ENCODE results near the gene SERBP1.
"Not testable (repeated sequence)": the region's sequence is repeated elsewhere in the genome, so short reads cannot be mapped to it uniquely, and the experiment has no call there.

SERBP1 gene

DNA sequence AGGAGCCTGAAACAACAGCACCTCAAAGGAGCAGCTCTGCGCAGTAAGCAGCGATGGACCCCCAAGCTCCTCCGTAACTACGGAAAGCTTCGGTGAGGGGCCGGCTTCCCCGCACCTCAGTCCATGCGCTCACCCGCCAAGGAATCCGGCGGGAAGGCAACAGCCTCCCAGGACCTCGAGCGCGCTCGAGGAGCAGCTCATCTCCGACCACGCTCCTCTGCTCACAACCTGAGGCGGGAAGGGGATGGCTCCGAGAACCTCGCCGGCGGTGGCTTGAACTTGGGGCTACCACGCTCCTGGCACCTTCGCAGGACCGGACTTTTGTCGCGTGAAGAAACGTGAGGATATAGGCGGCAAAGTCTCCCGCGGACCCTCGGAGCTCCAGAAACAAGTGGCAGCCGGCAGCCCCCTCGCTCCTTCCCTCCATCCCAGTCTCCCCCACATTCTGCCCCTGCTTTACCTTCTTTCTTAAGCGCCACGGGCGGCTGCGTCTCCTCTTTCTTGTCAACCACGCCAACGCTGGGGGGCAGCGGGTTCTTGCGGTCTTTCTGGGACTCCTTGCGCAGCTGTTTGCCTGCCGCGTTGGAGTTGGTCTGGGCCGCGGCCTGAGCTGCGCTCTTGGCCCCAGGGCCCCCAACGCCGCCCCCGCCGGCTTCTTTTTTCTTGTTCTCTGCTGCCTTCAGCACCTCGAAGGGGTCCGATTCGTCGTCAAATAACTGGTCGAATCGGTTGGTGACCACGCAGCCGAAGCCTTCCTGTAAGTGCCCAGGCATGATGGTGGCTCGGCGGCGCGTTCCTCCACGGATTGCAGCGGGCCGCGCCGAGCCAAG, 459 bp downstream of the SERBP1 start:
- Mint-ChIP-seq H3K9me3 (no peaks in the 10 kb centered on the region), H3K27ac (peak overlapping the region; percentile 97), H3K4me3 (peak overlapping the region; percentile 94), H3K36me3 (peaks cover 43% of the 10 kb centered on the region), H3K27me3 (no peaks in the 10 kb centered on the region), H3K4me1 (peaks cover 57% of the 10 kb centered on the region)

GRCh38 chr1:67429011-67429527, 1.1 kb downstream of the SERBP1 start:
- no peaks in the 10 kb centered on the region for H3K9me3 Mint-ChIP-seq
- H3K36me3 Mint-ChIP-seq, result peaks cover 47% of the 10 kb centered on the region
- peak overlapping the region; percentile 97 for H3K27ac Mint-ChIP-seq
- peaks cover 60% of the 10 kb centered on the region for H3K4me1 Mint-ChIP-seq
- peak overlapping the region; percentile 94 for H3K4me3 Mint-ChIP-seq
- H3K27me3 Mint-ChIP-seq, result no peaks in the 10 kb centered on the region

DNA sequence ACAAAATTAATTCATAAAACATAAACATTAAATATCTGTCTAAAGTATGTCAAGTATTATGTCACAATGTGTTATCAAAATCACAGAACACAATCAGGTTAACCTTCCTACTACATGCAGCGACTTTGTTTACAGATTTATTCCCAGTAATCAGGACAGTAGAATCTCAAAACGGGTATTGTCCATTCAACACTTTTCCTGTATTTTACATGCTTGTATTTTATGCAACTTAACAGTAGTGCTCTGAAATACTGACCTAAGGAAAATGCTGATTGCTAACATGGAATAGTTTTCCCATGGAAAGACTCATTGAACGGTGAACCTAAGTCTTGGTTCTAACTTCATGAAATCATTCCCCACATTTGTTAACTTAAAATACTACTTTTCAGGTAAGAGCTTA, 2.3 kb downstream of the SERBP1 start:
- peaks cover 58% of the 10 kb centered on the region for H3K4me1 Mint-ChIP-seq

DNA sequence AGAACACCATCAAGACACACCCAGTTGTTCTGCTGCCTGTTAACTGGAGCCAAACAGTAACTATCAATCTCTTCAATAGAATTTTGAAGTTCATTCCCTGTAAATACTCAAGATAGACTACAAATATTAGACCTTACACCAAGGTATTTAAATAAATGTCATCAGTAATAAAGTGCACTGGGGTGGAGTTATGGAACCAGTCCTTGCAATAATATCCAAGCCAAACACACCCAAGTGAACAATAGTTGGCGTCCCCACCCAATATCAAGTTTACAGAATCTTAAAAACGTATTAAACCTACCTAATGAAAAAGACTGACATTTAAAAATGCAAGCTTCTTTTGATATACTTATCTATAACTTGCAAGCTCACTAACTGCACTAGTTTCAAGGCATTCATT, 2.7 kb downstream of the SERBP1 start:
- Mint-ChIP-seq H3K4me1 (peaks cover 59% of the 10 kb centered on the region), H3K27ac (peak overlapping the region; percentile 97), H3K27me3 (no peaks in the 10 kb centered on the region), H3K9me3 (no peaks in the 10 kb centered on the region), H3K4me3 (peak overlapping the region; percentile 94), H3K36me3 (peaks cover 52% of the 10 kb centered on the region)

More for the DNA sequence above, 2.3 kb downstream of the SERBP1 start:
- Mint-ChIP-seq H3K9me3 (no peaks in the 10 kb centered on the region), H3K4me3 (peak overlapping the region; percentile 94), H3K36me3 (peaks cover 50% of the 10 kb centered on the region), H3K27ac (peak overlapping the region; percentile 97), H3K27me3 (no peaks in the 10 kb centered on the region)

DNA sequence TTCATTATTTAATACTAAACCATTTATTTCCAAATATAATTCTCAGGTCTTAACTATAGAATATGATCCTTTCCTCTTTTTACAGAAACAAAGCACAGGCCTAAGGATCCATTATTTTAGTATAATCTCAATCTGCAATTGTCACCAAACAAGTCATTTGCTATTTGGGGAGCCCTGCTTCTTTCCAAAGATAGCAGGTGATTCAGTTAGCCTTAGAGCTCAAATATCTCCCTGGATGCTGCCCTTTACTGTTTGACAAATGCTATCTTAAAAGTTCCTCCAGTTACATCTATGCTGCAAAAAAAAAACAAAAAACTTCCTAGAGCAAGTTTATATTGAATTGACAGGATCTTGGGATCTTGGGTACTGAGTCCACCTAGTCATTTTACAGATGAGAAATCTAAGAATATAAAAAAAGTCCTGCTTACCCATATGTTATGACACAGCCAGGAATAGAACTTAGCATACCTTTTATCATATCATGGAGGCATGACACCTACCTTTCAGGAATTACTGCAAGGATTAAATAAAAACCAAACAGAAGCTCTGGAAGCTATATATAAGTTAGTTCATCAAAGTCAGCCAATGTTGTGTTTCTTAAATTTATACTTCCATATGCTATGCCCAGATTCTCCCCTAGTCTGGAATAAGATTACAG, 9.2 kb downstream of the SERBP1 start:
- no peaks in the 10 kb centered on the region for H3K27me3 Mint-ChIP-seq
- H3K4me1 Mint-ChIP-seq, result peaks cover 87% of the 10 kb centered on the region
- no peaks in the 10 kb centered on the region for H3K9me3 Mint-ChIP-seq
- H3K36me3 Mint-ChIP-seq, result peaks cover 45% of the 10 kb centered on the region
- H3K27ac Mint-ChIP-seq, result peak overlapping the region; percentile 41
- peak overlapping the region; percentile 43 for H3K4me3 Mint-ChIP-seq

GRCh38 chr1:67418839-67419586, 11.2 kb downstream of the SERBP1 start:
- H3K9me3 Mint-ChIP-seq, result no peaks in the 10 kb centered on the region
- H3K27ac Mint-ChIP-seq, result peak overlapping the region; percentile 35
- no peaks in the 10 kb centered on the region for H3K27me3 Mint-ChIP-seq
- H3K4me3 Mint-ChIP-seq, result peak overlapping the region; percentile 43
- peaks cover 78% of the 10 kb centered on the region for H3K4me1 Mint-ChIP-seq
- H3K36me3 Mint-ChIP-seq, result peaks cover 39% of the 10 kb centered on the region

- peaks cover 68% of the 10 kb centered on the region for H3K4me1 Mint-ChIP-seq
- not testable (repeated sequence) for H3K27ac Mint-ChIP-seq, H3K4me3 Mint-ChIP-seq
Measured at GRCh38 chr1:67417733-67418132, 12.5 kb downstream of the SERBP1 start.

DNA sequence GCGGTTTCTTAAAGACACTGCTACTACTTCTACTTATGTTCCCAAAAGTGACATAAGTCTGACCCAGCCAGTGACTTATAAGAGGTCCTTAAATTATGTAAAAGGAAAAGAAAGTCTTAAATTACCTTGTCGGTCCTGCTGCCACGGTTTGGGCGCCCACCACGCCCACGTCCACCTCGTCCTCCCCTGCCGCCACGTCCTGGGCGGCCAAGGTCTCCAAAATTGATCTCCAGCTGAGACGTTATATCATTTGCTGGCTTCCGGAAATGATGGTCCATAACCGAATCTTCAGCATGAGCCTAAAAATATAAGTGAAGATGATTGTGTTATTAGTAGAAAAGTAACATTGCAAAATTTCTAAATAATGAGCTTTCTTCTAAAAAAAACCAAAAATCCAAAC, 15.2 kb downstream of the SERBP1 start:
- Mint-ChIP-seq H3K4me3 (no peak overlapping the region), H3K9me3 (no peaks in the 10 kb centered on the region), H3K27me3 (no peaks in the 10 kb centered on the region), H3K4me1 (peaks cover 48% of the 10 kb centered on the region), H3K27ac (peak overlapping the region; percentile 88), H3K36me3 (peaks cover 25% of the 10 kb centered on the region)

More at GRCh38 chr1:67417733-67418132, 12.5 kb downstream of the SERBP1 start:
- H3K9me3 Mint-ChIP-seq, H3K27me3 Mint-ChIP-seq: not testable (repeated sequence)
- H3K36me3 Mint-ChIP-seq, result peaks cover 34% of the 10 kb centered on the region

GRCh38 chr1:67414574-67414973, 15.6 kb downstream of the SERBP1 start:
- H3K4me3 Mint-ChIP-seq, result no peak overlapping the region
- peaks cover 48% of the 10 kb centered on the region for H3K4me1 Mint-ChIP-seq
- H3K36me3 Mint-ChIP-seq, result peaks cover 23% of the 10 kb centered on the region
- no peaks in the 10 kb centered on the region for H3K9me3 Mint-ChIP-seq
- no peaks in the 10 kb centered on the region for H3K27me3 Mint-ChIP-seq
- peak overlapping the region; percentile 51 for H3K27ac Mint-ChIP-seq

DNA sequence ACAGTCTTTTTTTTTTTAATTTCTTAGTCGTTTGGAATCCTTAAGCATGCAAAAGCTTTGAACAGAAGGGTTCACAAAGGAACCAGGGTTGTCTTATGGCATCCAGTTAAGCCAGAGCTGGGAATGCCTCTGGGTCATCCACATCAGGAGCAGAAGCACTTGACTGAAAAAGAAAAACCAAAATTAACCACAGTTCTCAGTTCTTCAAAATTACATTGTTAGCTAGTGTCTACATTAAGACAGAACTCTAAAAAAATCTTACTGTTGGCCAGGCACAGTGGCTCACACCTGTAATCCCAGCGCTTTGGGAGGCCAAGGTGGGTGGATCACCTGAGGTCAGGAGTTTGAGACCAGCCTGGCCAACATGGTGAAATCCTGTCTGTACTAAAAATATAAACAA, 17.1 kb downstream of the SERBP1 start:
- H3K9me3 Mint-ChIP-seq, H3K4me3 Mint-ChIP-seq, H3K27me3 Mint-ChIP-seq, H3K27ac Mint-ChIP-seq: not testable (repeated sequence)
- Mint-ChIP-seq H3K36me3 (peaks cover 19% of the 10 kb centered on the region), H3K4me1 (peaks cover 43% of the 10 kb centered on the region)

DNA sequence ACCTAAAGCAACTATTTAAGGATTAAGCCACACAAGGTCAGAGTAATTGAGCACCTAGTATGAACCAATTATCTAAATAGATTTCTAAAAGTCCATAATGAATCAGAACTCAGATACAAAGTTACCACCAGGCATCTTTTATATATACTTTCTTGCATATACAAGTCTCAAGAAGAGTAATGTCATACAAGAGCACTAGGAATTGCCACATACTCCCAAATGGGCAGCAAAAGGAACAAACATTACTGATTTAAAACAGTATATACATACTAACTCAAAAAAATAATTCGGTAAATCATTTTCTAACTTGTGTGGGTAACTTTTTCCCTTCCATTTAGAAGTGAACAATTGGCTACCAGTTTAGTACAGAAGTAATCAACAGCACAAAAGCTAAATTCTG, 22.1 kb downstream of the SERBP1 start:
- peaks cover 10% of the 10 kb centered on the region for H3K36me3 Mint-ChIP-seq
- H3K4me3 Mint-ChIP-seq, result no peak overlapping the region
- peak overlapping the region; percentile 66 for H3K27ac Mint-ChIP-seq
- no peaks in the 10 kb centered on the region for H3K27me3 Mint-ChIP-seq
- no peaks in the 10 kb centered on the region for H3K9me3 Mint-ChIP-seq
- H3K4me1 Mint-ChIP-seq, result peaks cover 29% of the 10 kb centered on the region

DNA sequence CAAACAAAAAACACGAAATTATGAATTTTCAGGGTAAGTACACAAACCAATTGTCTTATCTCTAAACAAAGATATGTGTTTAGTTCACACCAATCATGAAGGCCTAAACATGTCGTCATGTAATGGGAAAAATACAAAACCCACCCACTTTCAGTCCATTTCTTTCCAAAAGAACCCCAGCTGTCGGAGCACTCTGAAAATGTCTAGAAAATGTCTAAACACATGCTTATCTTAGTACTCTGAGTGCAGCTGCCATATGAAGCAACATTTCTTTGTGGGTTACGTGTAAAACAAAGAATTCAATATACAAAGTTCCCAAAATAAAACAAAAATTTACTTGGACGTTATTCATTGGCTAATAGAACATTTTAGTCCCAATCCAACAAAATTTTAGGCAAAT, 22.7 kb downstream of the SERBP1 start:
- no peak overlapping the region for H3K4me3 Mint-ChIP-seq
- no peak overlapping the region for H3K27ac Mint-ChIP-seq
- no peaks in the 10 kb centered on the region for H3K9me3 Mint-ChIP-seq
- peaks cover 29% of the 10 kb centered on the region for H3K4me1 Mint-ChIP-seq
- no peaks in the 10 kb centered on the region for H3K27me3 Mint-ChIP-seq
- H3K36me3 Mint-ChIP-seq, result peaks cover 10% of the 10 kb centered on the region

GRCh38 chr1:67405473-67406245, 24.5 kb downstream of the SERBP1 start:
- H3K36me3 Mint-ChIP-seq, result peaks cover 11% of the 10 kb centered on the region
- peaks cover 29% of the 10 kb centered on the region for H3K4me1 Mint-ChIP-seq
- H3K4me3 Mint-ChIP-seq, result no peak overlapping the region
- H3K27ac Mint-ChIP-seq, result peak overlapping the region; percentile 41
- H3K9me3 Mint-ChIP-seq, result no peaks in the 10 kb centered on the region
- no peaks in the 10 kb centered on the region for H3K27me3 Mint-ChIP-seq

DNA sequence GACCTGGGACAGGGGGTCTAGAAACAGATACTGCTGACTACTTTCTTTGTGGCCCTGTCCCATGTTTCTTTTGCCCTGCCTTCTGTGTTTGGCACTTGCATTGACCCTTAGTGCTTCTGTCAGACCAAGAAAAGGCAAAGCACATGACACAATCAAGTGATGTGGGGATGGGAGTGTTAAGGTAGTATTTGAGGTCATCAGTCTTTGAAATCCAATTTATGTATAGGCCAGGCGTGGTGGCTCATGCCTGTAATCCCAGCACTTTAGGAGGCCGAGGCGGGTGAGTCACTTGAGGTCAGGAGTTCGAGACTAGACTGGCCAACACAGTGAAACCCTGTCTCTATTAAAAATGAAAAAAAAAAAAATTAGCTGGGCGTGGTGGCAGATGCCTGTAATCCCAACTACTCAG, 26.0 kb downstream of the SERBP1 start:
- Mint-ChIP-seq H3K4me1 (peaks cover 16% of the 10 kb centered on the region), H3K4me3 (no peak overlapping the region), H3K36me3 (peaks cover 1% of the 10 kb centered on the region), H3K27me3 (no peaks in the 10 kb centered on the region), H3K9me3 (no peaks in the 10 kb centered on the region), H3K27ac (peak overlapping the region; percentile 35)

GRCh38 chr1:67401443-67401842, 28.8 kb downstream of the SERBP1 start:
- Mint-ChIP-seq H3K4me1 (peaks cover 11% of the 10 kb centered on the region), H3K27me3 (no peaks in the 10 kb centered on the region), H3K9me3 (no peaks in the 10 kb centered on the region), H3K27ac (no peak overlapping the region), H3K4me3 (no peak overlapping the region), H3K36me3 (peaks cover 12% of the 10 kb centered on the region)

Data from activated naive CD4-positive, alpha-beta T cell treated with anti-CD3 and anti-CD28 coated beads, Interleukin-2, amount 50 U/mL, for 24 hours (primary cell).